K562 (cell line): ENCODE results near the gene ZNF785. TPM values are rescaled to one million over a fixed set of nuclear protein-coding genes. Genes with fewer than 3 reads are reported as not detected.
A peak's percentile ranks its signal among the peaks of the same experiment; 100 is the strongest.

Experiments
- BACH1 ChIP-seq: fragments of 200-800 bp; sonication (Bioruptor generic); IDR thresholded peaks from 2 replicates; pipeline ENCODE4 v1.6.1; 2016; ENCODE audit warnings: missing genetic modification characterization, missing compliant biosample characterization
- ELF1 ChIP-seq: fragments of 200-800 bp; sonication (Bioruptor generic); IDR thresholded peaks from 2 replicates; pipeline ENCODE4 v1.6.1; 2016; ENCODE audit warnings: missing genetic modification characterization, missing compliant biosample characterization
- ETV1 ChIP-seq: fragments of 450-650 bp; conservative IDR thresholded peaks from 2 replicates; pipeline ENCODE4 v1.6.1; 2016; ENCODE audit warnings: missing genetic modification characterization, control low read depth, low read depth, missing compliant biosample characterization
- FOXP1 ChIP-seq: sonication (generic); formaldehyde crosslinking; IDR thresholded peaks from 2 replicates; pipeline ENCODE4 v1.8.0; 2022; ENCODE audit warnings: mild to moderate bottlenecking, missing genetic modification reagents
- HBP1 ChIP-seq: fragments of 450-650 bp; formaldehyde crosslinking; IDR thresholded peaks from 2 replicates; pipeline ENCODE4 v1.4.0; 2022; ENCODE audit warnings: missing genetic modification characterization
- KDM5B ChIP-seq: fragments of 200-600 bp; sonication (generic); IDR thresholded peaks from 2 replicates; pipeline ENCODE4 v1.6.1; 2012; ENCODE audit warnings: low read depth, mild to moderate bottlenecking, moderate library complexity, low read length, control low read depth, inconsistent platforms; ENCODE audit not compliant: insufficient replicate concordance
- KLF6 ChIP-seq: fragments of 250-450 bp; sonication (Bioruptor Pico); IDR thresholded peaks from 2 replicates; pipeline ENCODE4 v1.4.0; 2020; ENCODE audit warnings: mild to moderate bottlenecking, moderate library complexity, borderline replicate concordance
- LARP7 ChIP-seq: fragments of 450-650 bp; IDR thresholded peaks from 2 replicates; pipeline ENCODE4 v1.6.1; 2016
- POLR2AphosphoS5 ChIP-seq: IDR thresholded peaks from 2 replicates; pipeline ENCODE4 v1.6.1; 2011; ENCODE audit warnings: mild to moderate bottlenecking, low read depth, low read length, moderate library complexity; ENCODE audit not compliant: control insufficient read depth, insufficient read depth
- POLR3A ChIP-seq: IDR thresholded peaks from 2 replicates; pipeline ENCODE4 v1.6.1; 2011; ENCODE audit warnings: borderline replicate concordance, mild to moderate bottlenecking, moderate library complexity; ENCODE audit not compliant: insufficient read length, insufficient read depth; ENCODE audit errors: extremely low read depth
- SMARCE1 ChIP-seq: fragments of 450-650 bp; IDR thresholded peaks from 2 replicates; pipeline ENCODE4 v1.7.1; 2016; ENCODE audit warnings: mild to moderate bottlenecking
- TAF9B ChIP-seq: fragments of 450-650 bp; IDR thresholded peaks from 2 replicates; pipeline ENCODE4 v1.6.1; 2018; ENCODE audit warnings: mild to moderate bottlenecking; ENCODE audit not compliant: partially characterized antibody
- U2AF2 ChIP-seq: fragments of 200-400 bp; formaldehyde crosslinking; optimal IDR thresholded peaks from 2 replicates; pipeline ENCODE3; 2017; ENCODE audit warnings: low read depth, mild to moderate bottlenecking, low read length
- YY1 ChIP-seq, 3 experiments: IDR thresholded peaks; 2 replicates each; pipeline ENCODE4 v1.6.1; 2011; ENCODE audit warnings: low read length in 2 of 3, mild to moderate bottlenecking in 2 of 3, moderate library complexity in 2 of 3, borderline replicate concordance in 1 of 3, control low read depth in 1 of 3, low read depth in 1 of 3; ENCODE audit not compliant: insufficient read depth in 3 of 3, insufficient replicate concordance in 2 of 3, control insufficient read depth in 1 of 3, insufficient read length in 1 of 3; ENCODE audit errors: extremely low read depth in 1 of 3
- ZNF146 ChIP-seq: IDR thresholded peaks from one replicate; pipeline ENCODE4 v1.6.1; 2018; ENCODE audit warnings: missing compliant biosample characterization; ENCODE audit not compliant: unreplicated experiment
- ZNF197 ChIP-seq: fragments of 200-800 bp; sonication (Bioruptor generic); IDR thresholded peaks from 2 replicates; pipeline ENCODE4 v1.6.1; 2016; ENCODE audit warnings: low read depth, missing genetic modification characterization, missing compliant biosample characterization
- ZNF407 ChIP-seq: fragments of 450-650 bp; IDR thresholded peaks from 2 replicates; pipeline ENCODE4 v1.6.1; 2016; ENCODE audit warnings: low read depth
- ZNF75A ChIP-seq: fragments of 450-650 bp; formaldehyde crosslinking; IDR thresholded peaks from 2 replicates; pipeline ENCODE4 v1.4.0; 2020; ENCODE audit warnings: mild to moderate bottlenecking
- polyA plus RNA-seq, 8 experiments: library from polyadenylated mRNA; depleted of rRNA in 4 of 8; stranded (reverse) in 5 of 8; unstranded in 3 of 8; fragments of >200 nt; fragmentation: Nextera tagmentation in 2 of 8; fragmentation: Illumina TruSeq in 1 of 8; extraction: Ambion mirVana in 2 of 8; extraction: Trizol in 1 of 8; gene quantifications; 2 replicates each; pipeline versions ENCODE4 v1.2.1 to v1.2.3, GENCODE V29; 2011 to 2014; ENCODE audit warnings: inconsistent platforms in 1 of 8, missing spikeins in 1 of 8
- total RNA-seq, 7 experiments: library from RNA; depleted of rRNA in 6 of 7; stranded (reverse); fragments of >200 nt in 6 of 7; fragmentation: Illumina TruSeq in 2 of 7; extraction: Trizol in 2 of 7; gene quantifications; 2 replicates each; pipeline versions ENCODE4 v1.2.1 to v1.2.3, GENCODE V29; 2011 to 2021; ENCODE audit warnings: low replicate concordance in 1 of 7

The ZNF785 gene
- total and polyA plus RNA-seq, 9 of the 15 experiments (the other 6 are each of a cell fraction or from before 2014, with no cell fraction given): 0.64 to 11.0 (median 6.4) TPM

GRCh38 chr16:30534368-30535105 is 51.0 kb downstream of the ZNF785 start, which contains the start of gene ZNF747 (continued):
- no peak for TF ChIP-seq ZNF407
- TF ChIP-seq FOXP1: peak; percentile 58; the same call in 1 of the 2 replicates
- TF ChIP-seq POLR3A: no peak
- peak; percentile 81; the same call in 1 of the 2 replicates for TF ChIP-seq KLF6 (CRISPR knock-in tag)
- peak; percentile 36; the same call in 1 of the 2 replicates for TF ChIP-seq ETV1 (tag)
- peak; percentile 42 for TF ChIP-seq KDM5B
- TF ChIP-seq ZNF146 (CRISPR knock-in tag): no peak
- no peak for TF ChIP-seq SMARCE1
- TF ChIP-seq POLR2AphosphoS5: peak; percentile 80
- TF ChIP-seq LARP7: no peak
- no peak for TF ChIP-seq BACH1 (tag)
- peak; percentile 98 to 100 (median 100) for TF ChIP-seq YY1 (IDR thresholded peaks at IDR 0.05; ENCODE audit: borderline replicate concordance in 1 of 3, control insufficient read depth in 1 of 3, extremely low read depth in 1 of 3, insufficient read depth in 3 of 3, insufficient read length in 1 of 3, insufficient replicate concordance in 2 of 3, low read depth in 1 of 3, low read length in 2 of 3)
- TF ChIP-seq HBP1 (CRISPR knock-in tag): no peak
- TF ChIP-seq ELF1 (tag): peak; percentile 97
- TF ChIP-seq ZNF75A (CRISPR knock-in tag): no peak
- TF ChIP-seq TAF9B: no peak
- peak; percentile 64; the same call in 1 of the 2 replicates for TF ChIP-seq ZNF197 (CRISPR knock-in tag)
- no peak for TF ChIP-seq U2AF2
